Esophagus muscularis mucosa (tissue), 4 donors: ENCODE measurements around the gene GGCX. TPM values are rescaled to one million over a fixed set of nuclear protein-coding genes. Genes with fewer than 3 reads are reported as not detected.
A peak's percentile ranks its signal among the peaks of the same experiment; 100 is the strongest.
"Not testable (repeated sequence)": the region's sequence is repeated elsewhere in the genome, so short reads cannot be mapped to it uniquely, and the experiment has no call there.

Experiments used
- DNase-seq: peaks from one replicate; pipeline ENCODE4 v3.0.0-alpha.2; 2017; ENCODE audit errors: extremely low spot score
- H3K27ac ChIP-seq, 4 donors: fragments of 200-600 bp; sonication (generic); replicated peaks in 1 of 4; 1 replicate in 3 of 4; 2 replicates in 1 of 4; pipeline ENCODE4 v1.5.1; 2016 to 2019; ENCODE audit warnings: mild to moderate bottlenecking in 1 of 4
- H3K27me3 ChIP-seq, 4 donors: fragments of 200-600 bp; sonication (generic); one replicate each; pipeline versions ENCODE4 v1.5.1 to v1.6.0; 2016 to 2019
- H3K36me3 ChIP-seq, 4 donors: fragments of 200-600 bp; sonication (generic); one replicate each; pipeline ENCODE4 v1.5.1; 2016 to 2019
- H3K4me1 ChIP-seq, 4 donors: fragments of 200-600 bp; sonication (generic); one replicate each; pipeline ENCODE4 v1.5.1; 2016 to 2019
- H3K4me3 ChIP-seq, 4 donors: fragments of 200-600 bp; sonication (generic); 1 replicate in 2 of 4; 2 replicates in 2 of 4; pipeline ENCODE4 v1.5.1; 2016 to 2019; ENCODE audit warnings: mild to moderate bottlenecking in 4 of 4, moderate library complexity in 1 of 4
- H3K9me3 ChIP-seq, 4 donors: fragments of 200-600 bp; sonication (generic); 1 replicate in 3 of 4; 2 replicates in 1 of 4; pipeline ENCODE4 v1.5.1; 2016 to 2019
- EP300 ChIP-seq: sonication (generic); formaldehyde crosslinking; IDR thresholded peaks from one replicate; pipeline ENCODE4 v1.6.1; 2017; ENCODE audit warnings: antibody characterized with exemption
- POLR2A ChIP-seq: fragments of 450-650 bp; IDR thresholded peaks from one replicate; pipeline ENCODE4 v1.6.1; 2017; ENCODE audit warnings: antibody characterized with exemption, moderate library complexity, mild to moderate bottlenecking, low read depth
- POLR2AphosphoS5 ChIP-seq, 2 donors: sonication (generic); formaldehyde crosslinking; IDR thresholded peaks; one replicate each; pipeline ENCODE4 v1.6.1; 2017; ENCODE audit warnings: antibody characterized with exemption in 2 of 2
- WGBS: methylation state at CpG from one replicate; pipeline ENCODE4 v1.1.5; 2018; 5-methylcytosine and 5-hydroxymethylcytosine counted together
- intact Hi-C: fragments of 100-400 bp; cut with DNase I; formaldehyde crosslinking; loops from one replicate; pipeline ENCODE4 v1.15.1; 2023
- total RNA-seq, 4 donors: library from RNA; depleted of rRNA; stranded (reverse); fragments of >200 nt; gene quantifications; one replicate each; pipeline versions ENCODE4 v1.1.0 to v1.2.1, GENCODE V29; 2016
- TF ChIP-seq, protein P1 (sequence below), 3 experiments: fragments of 200-600 bp in 2 of 3; fragments of 450-650 bp in 1 of 3; sonication (generic) in 2 of 3; IDR thresholded peaks; one replicate each; pipeline ENCODE4 v1.5.1; 2017 to 2019; ENCODE audit warnings: antibody characterized with exemption in 3 of 3, mild to moderate bottlenecking in 2 of 3, moderate library complexity in 1 of 3

Gene GGCX
- total RNA-seq, 4 donors from 2014 or later = 15.0 to 25.3 (median 19.5) TPM

DNA sequence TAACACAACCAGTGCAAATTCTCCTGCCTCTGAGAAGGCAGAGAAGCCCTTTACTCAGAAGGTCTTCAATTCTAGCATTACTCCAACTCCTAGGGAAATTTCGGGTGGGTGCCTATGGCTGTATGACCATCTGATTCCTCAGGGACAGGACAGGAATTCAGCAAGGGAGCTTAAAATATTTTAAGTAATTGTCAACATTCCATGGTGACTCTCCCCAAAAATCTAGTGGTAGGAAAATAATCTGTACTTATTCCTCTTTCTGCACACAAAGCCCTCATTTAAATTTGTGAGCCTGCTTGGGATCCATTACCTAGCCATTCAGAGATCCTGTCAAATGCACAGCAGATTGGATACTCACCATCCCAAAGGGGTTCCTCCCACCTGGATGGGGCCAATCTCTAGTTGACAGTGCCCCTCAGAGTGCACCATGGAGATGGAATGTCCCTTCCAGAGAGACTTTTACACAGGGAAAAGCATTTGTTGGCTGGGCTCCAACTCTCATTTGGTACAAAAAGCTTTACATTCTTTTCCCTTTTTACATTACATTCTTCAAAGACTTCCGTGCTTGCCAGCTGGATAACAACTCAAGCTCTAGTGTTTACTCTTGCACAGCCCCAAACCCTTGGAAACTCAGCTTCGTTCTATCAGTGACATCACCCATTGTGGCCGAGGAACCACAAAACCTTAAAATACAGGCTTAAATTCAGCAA lies 44.3 kb upstream of the GGCX start:
- 56% methylated on average over 4 of the region's 4 CpGs for WGBS
- peak overlapping the region in 1 of 4 donors; percentile 91 for H3K4me3 ChIP-seq
- intact Hi-C loops = no loop called here
- H3K27me3 ChIP-seq = no peaks in the 10 kb centered on the region
- peaks cover 0 to 43% (median 22%) of the 10 kb centered on the region in 4 donors for H3K36me3 ChIP-seq
- TF ChIP-seq EP300 = no peak
- TF ChIP-seq, protein P1, sequence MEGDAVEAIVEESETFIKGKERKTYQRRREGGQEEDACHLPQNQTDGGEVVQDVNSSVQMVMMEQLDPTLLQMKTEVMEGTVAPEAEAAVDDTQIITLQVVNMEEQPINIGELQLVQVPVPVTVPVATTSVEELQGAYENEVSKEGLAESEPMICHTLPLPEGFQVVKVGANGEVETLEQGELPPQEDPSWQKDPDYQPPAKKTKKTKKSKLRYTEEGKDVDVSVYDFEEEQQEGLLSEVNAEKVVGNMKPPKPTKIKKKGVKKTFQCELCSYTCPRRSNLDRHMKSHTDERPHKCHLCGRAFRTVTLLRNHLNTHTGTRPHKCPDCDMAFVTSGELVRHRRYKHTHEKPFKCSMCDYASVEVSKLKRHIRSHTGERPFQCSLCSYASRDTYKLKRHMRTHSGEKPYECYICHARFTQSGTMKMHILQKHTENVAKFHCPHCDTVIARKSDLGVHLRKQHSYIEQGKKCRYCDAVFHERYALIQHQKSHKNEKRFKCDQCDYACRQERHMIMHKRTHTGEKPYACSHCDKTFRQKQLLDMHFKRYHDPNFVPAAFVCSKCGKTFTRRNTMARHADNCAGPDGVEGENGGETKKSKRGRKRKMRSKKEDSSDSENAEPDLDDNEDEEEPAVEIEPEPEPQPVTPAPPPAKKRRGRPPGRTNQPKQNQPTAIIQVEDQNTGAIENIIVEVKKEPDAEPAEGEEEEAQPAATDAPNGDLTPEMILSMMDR (IDR thresholded peaks at IDR 0.05) = no peak
- TF ChIP-seq POLR2AphosphoS5 (IDR thresholded peaks at IDR 0.05) = no peak
- no peak for TF ChIP-seq POLR2A
- no peak for DNase-seq
- H3K9me3 ChIP-seq = no peaks in the 10 kb centered on the region
- H3K27ac ChIP-seq = peak overlapping the region; percentile 39 to 95 (median 75)
- H3K4me1 ChIP-seq = peaks cover 58 to 89% (median 87%) of the 10 kb centered on the region in 4 donors

- Histone ChIP-seq H3K27me3 (no peaks in the 10 kb centered on the region), H3K4me3 (peak overlapping the region in 1 of 4 donors; percentile 91), H3K27ac (peak overlapping the region; percentile 39 to 95 (median 75)), H3K36me3 (peaks cover 0 to 46% (median 28%) of the 10 kb centered on the region in 4 donors), H3K4me1 (peaks cover 58 to 87% (median 82%) of the 10 kb centered on the region in 4 donors), H3K9me3 (no peaks in the 10 kb centered on the region)
- intact Hi-C loops = loop anchor here (5.0 kb wide), 1 partner anchor 172 kb away; no protein-coding TSS in a partner anchor
- DNase-seq = no peak
- WGBS = 58% methylated on average over 5 of the region's 6 CpGs
- no peak for TF ChIP-seq EP300
- TF ChIP-seq, protein P1 (IDR thresholded peaks at IDR 0.05) = no peak
- TF ChIP-seq POLR2AphosphoS5 (IDR thresholded peaks at IDR 0.05) = no peak
These were observed 43.5 kb upstream of the GGCX start for GRCh38 chr2:85604568-85605339.

DNA sequence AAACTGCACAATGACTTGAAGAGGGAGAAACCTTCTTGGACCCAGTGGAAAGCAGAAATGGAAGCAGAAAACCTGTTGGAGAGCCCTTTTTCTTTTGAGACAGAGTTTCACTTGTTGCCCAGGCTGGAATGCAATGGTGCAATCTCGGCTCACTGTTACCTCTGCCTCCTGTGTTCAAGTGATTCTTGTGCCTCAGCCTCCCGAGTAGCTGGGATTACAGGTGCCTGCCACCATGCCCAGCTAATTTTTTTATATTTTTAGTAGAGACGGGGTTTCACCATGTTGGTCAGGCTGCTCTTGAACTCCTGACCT lies 42.8 kb upstream of the GGCX start:
- 73% methylated on average over 3 of the region's 3 CpGs for WGBS
- DNase-seq, H3K27me3 ChIP-seq, H3K9me3 ChIP-seq: not testable (repeated sequence)
- Histone ChIP-seq H3K4me1 (peaks cover 55 to 86% (median 76%) of the 10 kb centered on the region in 4 donors), H3K4me3 (peak overlapping the region; percentile 74 to 95 (median 84)), H3K36me3 (peaks cover 0 to 46% (median 28%) of the 10 kb centered on the region in 4 donors), H3K27ac (peak overlapping the region; percentile 55 to 95 (median 92))
- intact Hi-C loops = loop anchor here (5.0 kb wide), 1 partner anchor 172 kb away; no protein-coding TSS in a partner anchor

GRCh38 chr2:85602476-85603234 lies 41.4 kb upstream of the GGCX start, which contains the start of gene TMEM150A:
TSS of gene TMEM150A (minus strand) at chr2:85602698. CDS start at chr2:85601948, 750 bp downstream.
- TF ChIP-seq POLR2AphosphoS5 (IDR thresholded peaks at IDR 0.05) = peak; percentile 84 to 88
- TF ChIP-seq, protein P1 (IDR thresholded peaks at IDR 0.05) = peak in 2 of 3 experiments; percentile 34 to 52
- peak; percentile 61 for TF ChIP-seq POLR2A
- no peak for TF ChIP-seq EP300
- DNase-seq = peak; percentile 98
- 0% methylated on average over 5 of the region's 73 CpGs for WGBS
- Histone ChIP-seq H3K4me3 (peak within 1 kb of the TSS; percentile 74 to 95 (median 84)), H3K36me3 (peaks cover 6 to 46% (median 35%) of the 10 kb centered on the region in 4 donors), H3K27me3 (no peaks in the 10 kb centered on the region), H3K27ac (peak within 1 kb of the TSS; percentile 88 to 95 (median 92)), H3K9me3 (no peaks in the 10 kb centered on the region), H3K4me1 (peaks cover 52 to 73% (median 63%) of the 10 kb centered on the region in 4 donors)
- intact Hi-C loops = loop anchor here (5.0 kb wide), 1 partner anchor 170 kb away; no protein-coding TSS in a partner anchor
